ENCODE results near the gene ANXA3.

The ANXA3 gene

DNA sequence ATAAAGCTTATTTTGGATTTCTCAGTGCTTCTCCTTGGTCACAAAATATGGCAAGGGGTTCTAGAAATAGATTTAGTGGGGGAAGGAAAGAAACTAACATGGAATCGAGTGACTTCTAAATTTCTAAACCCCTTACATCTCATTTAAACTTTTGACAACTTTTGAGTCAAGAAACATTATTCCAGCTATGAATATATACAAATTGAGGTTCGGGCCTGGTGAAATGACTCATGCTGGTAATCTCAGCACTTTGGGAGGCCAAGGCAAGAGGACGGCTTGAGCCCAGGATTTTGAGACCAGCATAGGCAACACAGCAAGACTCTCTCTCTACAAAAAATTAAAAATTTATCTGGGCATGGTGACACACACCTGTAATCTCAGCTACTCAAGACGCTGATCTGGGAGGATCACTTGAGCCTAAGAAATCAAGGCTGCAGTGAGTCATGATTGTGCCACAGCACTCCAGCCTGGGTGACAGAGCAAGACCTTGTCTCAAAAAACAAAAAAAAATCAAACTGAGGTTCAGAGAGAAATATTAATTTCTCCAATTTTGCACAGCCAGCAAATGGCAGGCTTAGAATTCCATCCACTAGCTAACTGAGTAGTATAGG is 99.8 kb downstream of the ANXA3 start:
- TF ChIP-seq, protein P1, sequence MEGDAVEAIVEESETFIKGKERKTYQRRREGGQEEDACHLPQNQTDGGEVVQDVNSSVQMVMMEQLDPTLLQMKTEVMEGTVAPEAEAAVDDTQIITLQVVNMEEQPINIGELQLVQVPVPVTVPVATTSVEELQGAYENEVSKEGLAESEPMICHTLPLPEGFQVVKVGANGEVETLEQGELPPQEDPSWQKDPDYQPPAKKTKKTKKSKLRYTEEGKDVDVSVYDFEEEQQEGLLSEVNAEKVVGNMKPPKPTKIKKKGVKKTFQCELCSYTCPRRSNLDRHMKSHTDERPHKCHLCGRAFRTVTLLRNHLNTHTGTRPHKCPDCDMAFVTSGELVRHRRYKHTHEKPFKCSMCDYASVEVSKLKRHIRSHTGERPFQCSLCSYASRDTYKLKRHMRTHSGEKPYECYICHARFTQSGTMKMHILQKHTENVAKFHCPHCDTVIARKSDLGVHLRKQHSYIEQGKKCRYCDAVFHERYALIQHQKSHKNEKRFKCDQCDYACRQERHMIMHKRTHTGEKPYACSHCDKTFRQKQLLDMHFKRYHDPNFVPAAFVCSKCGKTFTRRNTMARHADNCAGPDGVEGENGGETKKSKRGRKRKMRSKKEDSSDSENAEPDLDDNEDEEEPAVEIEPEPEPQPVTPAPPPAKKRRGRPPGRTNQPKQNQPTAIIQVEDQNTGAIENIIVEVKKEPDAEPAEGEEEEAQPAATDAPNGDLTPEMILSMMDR (IDR thresholded peaks at IDR 0.05; ENCODE audit: low read depth, low read length, missing control alignments) = no peak
- DNase-seq (ENCODE audit: low read depth) = no peak
- H3K4me3 ChIP-seq (ENCODE audit: low read depth, low read length) = no peak overlapping the region

DNA sequence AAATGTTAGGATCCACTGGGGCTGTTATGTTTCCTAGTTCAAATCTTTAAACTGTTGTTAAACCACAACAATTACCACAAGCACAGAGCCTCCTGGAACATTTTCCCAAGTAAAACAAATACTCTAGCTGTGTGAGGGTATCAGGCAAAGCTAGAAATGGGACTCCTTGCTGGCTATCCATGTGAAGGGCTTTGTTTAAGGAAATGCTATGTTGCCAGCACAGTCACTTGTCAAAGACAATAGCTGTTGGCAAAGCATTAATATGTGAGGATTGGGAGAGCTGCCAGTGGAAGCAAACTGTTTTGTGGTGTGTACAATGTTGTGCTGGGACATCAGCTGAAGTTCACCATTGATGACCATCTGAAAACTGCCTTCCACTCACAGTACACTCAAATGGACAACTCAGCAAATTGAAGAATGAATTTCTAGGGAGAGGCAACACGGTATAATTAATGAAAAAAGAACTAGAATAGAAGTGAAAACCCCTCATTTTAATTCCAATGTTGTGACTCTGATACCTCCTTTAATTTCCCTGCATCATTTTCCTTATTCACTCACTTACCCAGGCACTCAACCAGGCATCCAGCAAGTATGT is 100.8 kb downstream of the ANXA3 start:
- H3K4me3 ChIP-seq (ENCODE audit: low read depth, low read length) = no peak overlapping the region
- no peak for DNase-seq (ENCODE audit: low read depth)
- TF ChIP-seq, protein P1 (IDR thresholded peaks at IDR 0.05; ENCODE audit: low read depth, low read length, missing control alignments) = no peak

DNA sequence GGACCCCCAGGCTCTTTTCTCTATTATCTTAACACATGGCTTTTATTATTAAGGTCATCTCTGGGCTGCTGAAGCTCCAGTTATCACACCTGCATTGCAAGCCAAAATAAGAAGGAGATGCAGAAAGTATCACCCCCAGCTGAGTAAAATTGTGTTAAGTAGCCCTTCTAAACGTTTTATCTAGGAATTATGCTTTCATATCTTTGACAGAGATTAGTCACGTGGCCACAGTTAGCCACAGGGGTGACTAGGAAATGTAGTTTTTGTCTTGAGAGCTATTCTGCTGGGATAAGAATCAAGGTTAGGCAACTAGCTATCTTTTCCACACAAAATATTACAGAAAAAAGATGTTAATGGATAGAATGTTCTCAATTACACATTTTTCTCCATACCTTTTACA is 102.1 kb downstream of the ANXA3 start:
- TF ChIP-seq, protein P1 (IDR thresholded peaks at IDR 0.05; ENCODE audit: low read depth, low read length, missing control alignments) = no peak
- no peak overlapping the region for H3K4me3 ChIP-seq (ENCODE audit: low read depth, low read length)
- DNase-seq (ENCODE audit: low read depth) = no peak

DNA sequence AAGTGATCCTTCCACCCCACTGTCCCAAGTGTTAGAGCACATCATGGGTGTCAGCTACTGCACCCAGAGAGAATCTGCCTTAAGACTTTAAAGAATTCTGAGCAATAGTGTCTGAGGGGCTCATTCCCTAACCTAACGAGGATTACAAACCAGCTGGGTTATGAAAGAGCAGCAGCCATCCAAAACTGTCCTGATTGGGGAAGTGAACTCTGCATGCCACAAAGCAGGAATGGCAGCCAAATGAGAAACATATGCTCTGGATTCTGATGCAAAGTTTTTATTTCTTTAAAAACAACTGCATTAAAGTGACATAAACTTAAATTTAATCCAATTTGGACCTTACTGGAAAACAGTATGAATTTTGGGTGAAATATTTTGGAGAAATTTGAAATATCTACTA is 103.2 kb downstream of the ANXA3 start:
- TF ChIP-seq, protein P1 (IDR thresholded peaks at IDR 0.05; ENCODE audit: low read depth, low read length, missing control alignments) = no peak
- no peak overlapping the region for H3K4me3 ChIP-seq (ENCODE audit: low read depth, low read length)
- no peak for DNase-seq (ENCODE audit: low read depth)

DNA sequence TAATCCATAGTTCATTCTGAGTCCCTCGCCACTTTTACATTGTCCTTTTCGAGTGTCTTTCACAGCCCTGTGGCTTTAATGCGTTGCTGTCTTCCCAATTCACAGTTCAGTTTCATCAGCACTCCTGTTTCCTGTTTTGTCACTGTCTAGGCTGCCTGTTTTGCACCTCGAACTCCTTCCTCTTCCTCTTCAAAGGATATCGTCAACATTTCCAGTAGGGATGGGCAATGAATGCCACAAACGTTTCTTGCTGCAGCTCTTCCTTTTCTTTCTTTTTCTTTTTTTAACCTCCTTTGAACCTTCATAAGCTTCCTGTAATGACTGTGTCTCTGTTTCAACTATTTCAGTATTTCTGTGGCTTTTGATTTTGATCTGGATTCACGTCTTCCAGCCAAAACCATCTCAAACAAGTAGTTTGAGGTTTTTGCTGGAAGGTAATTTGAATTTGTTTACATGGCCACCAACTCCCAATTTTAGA is 105.4 kb downstream of the ANXA3 start:
- TF ChIP-seq, protein P1 (IDR thresholded peaks at IDR 0.05; ENCODE audit: low read depth, low read length, missing control alignments) = no peak
- peak overlapping the region; percentile 14 for H3K4me3 ChIP-seq (ENCODE audit: low read depth, low read length)
- DNase-seq (ENCODE audit: low read depth) = peak; percentile 29

DNA sequence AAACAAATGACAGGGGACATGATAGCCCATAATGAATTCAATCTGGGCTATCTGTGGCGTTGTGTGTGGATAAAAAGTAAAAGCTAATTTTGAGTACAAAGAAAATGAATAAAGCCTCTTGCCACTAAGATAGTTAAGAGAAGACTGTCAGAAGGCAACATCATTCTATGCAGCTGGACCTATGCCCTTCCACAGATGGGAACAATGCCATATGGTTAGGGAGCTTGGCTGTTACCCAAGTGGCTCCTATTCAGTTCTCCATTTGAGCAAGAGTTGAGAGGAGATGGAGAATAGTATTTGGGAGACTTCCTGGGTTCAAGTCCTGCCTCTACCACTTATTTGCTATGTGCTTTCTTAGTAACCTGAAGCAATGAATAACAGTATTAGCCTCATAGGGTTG is 107.7 kb downstream of the ANXA3 start:
- TF ChIP-seq, protein P1 (IDR thresholded peaks at IDR 0.05; ENCODE audit: low read depth, low read length, missing control alignments) = no peak
- H3K4me3 ChIP-seq (ENCODE audit: low read depth, low read length) = no peak overlapping the region
- no peak for DNase-seq (ENCODE audit: low read depth)

DNA sequence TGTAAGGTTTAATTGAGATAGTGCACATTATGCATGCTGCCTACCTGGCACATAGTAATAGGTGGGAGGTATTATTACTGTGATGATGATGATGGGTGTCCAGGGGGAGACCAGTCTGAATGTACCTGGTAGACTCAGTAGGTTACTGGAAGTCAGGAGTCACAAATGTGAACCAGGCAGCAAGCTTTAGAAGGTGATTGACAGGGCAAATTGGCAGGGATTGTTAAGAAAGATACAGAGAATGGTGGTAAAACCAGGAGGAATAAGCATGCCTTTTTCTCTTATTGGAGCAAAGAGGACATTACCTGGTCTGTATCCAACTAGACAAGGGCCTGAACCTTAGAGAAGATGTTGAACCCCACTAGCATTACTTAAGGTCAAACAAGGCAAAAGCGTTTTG is 108.1 kb downstream of the ANXA3 start:
- H3K4me3 ChIP-seq (ENCODE audit: low read depth, low read length) = no peak overlapping the region
- DNase-seq (ENCODE audit: low read depth) = no peak
- TF ChIP-seq, protein P1 (IDR thresholded peaks at IDR 0.05; ENCODE audit: low read depth, low read length, missing control alignments) = no peak
